Measurements from ENCODE around the gene ZFP36L1.

GRCh38 chr14:68752271-68753006, 40.4 kb downstream of the ZFP36L1 start:
- TF ChIP-seq POLR2A (IDR thresholded peaks at IDR 0.05; ENCODE audit: borderline replicate concordance, extremely low read depth, insufficient read depth, insufficient read length): no peak
- TF ChIP-seq CTCF (IDR thresholded peaks at IDR 0.05 in 2 of 3, conservative IDR thresholded peaks at IDR 0.05 in 1 of 3; ENCODE audit: borderline replicate concordance in 1 of 3, insufficient read depth in 1 of 3, low read depth in 2 of 3, low read length in 2 of 3): no peak
- no peak for TF ChIP-seq RAD21 (IDR thresholded peaks at IDR 0.05; ENCODE audit: low read depth)
- no peak for TF ChIP-seq YY1 (IDR thresholded peaks at IDR 0.05; ENCODE audit: extremely low read depth, insufficient replicate concordance, low read depth, low read length)
